Sigmoid colon (tissue), 7 donors: ENCODE measurements around the gene TJP3. TPM values are rescaled to one million over a fixed set of nuclear protein-coding genes. Genes with fewer than 3 reads are reported as not detected.

Experiments
- DNase-seq: peaks from one replicate; pipeline ENCODE4 v3.0.0-alpha.2; 2019
- H3K27ac ChIP-seq, 4 donors: fragments of 200-600 bp; sonication (generic); one replicate each; pipeline ENCODE4 v1.5.1; 2016 to 2019; ENCODE audit warnings: mild to moderate bottlenecking in 1 of 4
- H3K27me3 ChIP-seq, 3 donors: fragments of 200-600 bp; sonication (generic); one replicate each; pipeline ENCODE4 v1.5.1; 2019; ENCODE audit warnings: mild to moderate bottlenecking in 1 of 3
- H3K36me3 ChIP-seq, 4 donors: fragments of 200-600 bp; sonication (generic); one replicate each; pipeline ENCODE4 v1.5.1; 2016 to 2019
- H3K4me1 ChIP-seq, 4 donors: fragments of 200-600 bp; sonication (generic); one replicate each; pipeline ENCODE4 v1.5.1; 2017 to 2019
- H3K4me3 ChIP-seq, 4 donors: fragments of 200-600 bp; sonication (generic); one replicate each; pipeline ENCODE4 v1.5.1; 2017 to 2019; ENCODE audit warnings: mild to moderate bottlenecking in 2 of 4, moderate library complexity in 1 of 4
- H3K9me3 ChIP-seq, 4 donors: fragments of 200-600 bp in 3 of 4; sonication (generic) in 3 of 4; one replicate each; pipeline versions ENCODE4 v1.5.1 to v1.6.1; 2013 to 2019
- CTCF ChIP-seq, 4 experiments: fragments of 450-650 bp in 3 of 4; fragments of 200-600 bp in 1 of 4; IDR thresholded peaks; one replicate each; pipeline ENCODE4 v1.5.1; 2016 to 2019; ENCODE audit warnings: antibody characterized with exemption in 4 of 4, mild to moderate bottlenecking in 3 of 4, moderate library complexity in 2 of 4
- EP300 ChIP-seq, 4 donors: sonication (generic); formaldehyde crosslinking; IDR thresholded peaks; one replicate each; pipeline ENCODE4 v1.6.1; 2017; ENCODE audit warnings: antibody characterized with exemption in 4 of 4
- POLR2A ChIP-seq, 2 donors: fragments of 450-650 bp; IDR thresholded peaks; one replicate each; pipeline ENCODE4 v1.6.1; 2016; ENCODE audit warnings: antibody characterized with exemption in 2 of 2, mild to moderate bottlenecking in 2 of 2, moderate library complexity in 2 of 2
- POLR2AphosphoS5 ChIP-seq, 4 donors: sonication (generic); formaldehyde crosslinking; IDR thresholded peaks; one replicate each; pipeline ENCODE4 v1.6.1; 2017; ENCODE audit warnings: antibody characterized with exemption in 4 of 4
- whole genome bisulfite sequencing, 2 donors: extraction: QIAGEN DNeasy Blood & Tissue Kit; methylation state at CpG; one replicate each; pipeline ENCODE4 v1.1.7; 2013; 5-methylcytosine and 5-hydroxymethylcytosine counted together
- intact Hi-C: fragments of 100-400 bp; cut with DNase I; formaldehyde crosslinking; loops from one replicate; pipeline ENCODE4 v1.15.1; 2023
- polyA plus RNA-seq, 3 donors: library from polyadenylated mRNA; stranded (reverse); fragments of 200-250 nt; gene quantifications; one replicate each; pipeline ENCODE4 v1.2.3, GENCODE V29; 2013
- total RNA-seq, 4 donors: library from RNA; depleted of rRNA; stranded (reverse); fragments of >200 nt; gene quantifications; one replicate each; pipeline ENCODE4 v1.1.0, GENCODE V29; 2016
- donor health status: healthy with polysubstance abuse.
- donor health status: Bipolar disorder and iron deficiency.
- donor health status: healthy.

TJP3 gene
- total and polyA plus RNA-seq, 7 donors, result 0.33 to 245 (median 80.2) TPM; not detected in 1

- WGBS, 2 donors, result 4 to 8% methylated on average over 101 of the region's 101 CpGs
Measured at GRCh38 chr19:3785938-3786824, 78.0 kb downstream of the TJP3 start, which contains the start of gene MATK. MATK (minus strand) TSS chr19:3786381; CDS start chr19:3785135, 1,246 bp downstream.

GRCh38 chr19:3788996-3789778 lies 81.0 kb downstream of the TJP3 start:
- intact Hi-C loops, result no loop called here
- TF ChIP-seq POLR2A (IDR thresholded peaks at IDR 0.05) (no peak), EP300 (IDR thresholded peaks at IDR 0.05) (no peak), CTCF (IDR thresholded peaks at IDR 0.05) (no peak), POLR2AphosphoS5 (IDR thresholded peaks at IDR 0.05) (no peak)
- H3K9me3 ChIP-seq, result no peaks in the 10 kb centered on the region
- H3K4me3 ChIP-seq, result no peak overlapping the region
- 50 to 54% methylated on average over 15 to 16 of the region's 16 CpGs for WGBS, 2 donors
- no peaks in the 10 kb centered on the region for H3K36me3 ChIP-seq
- no peak for DNase-seq
- peaks cover 0 to 36% (median 26%) of the 10 kb centered on the region in 3 donors for H3K27me3 ChIP-seq
- peaks cover 0 to 13% (median 5%) of the 10 kb centered on the region in 4 donors for H3K4me1 ChIP-seq
- no peak overlapping the region for H3K27ac ChIP-seq

More at GRCh38 chr19:3785938-3786824, 78.0 kb downstream of the TJP3 start, which contains the start of gene MATK:
- H3K36me3 ChIP-seq, result no peaks in the 10 kb centered on the region
- H3K27ac ChIP-seq, result no peak within 1 kb of the TSS
- intact Hi-C loops, result no loop called here
- H3K27me3 ChIP-seq, result peaks cover 0 to 62% (median 49%) of the 10 kb centered on the region in 3 donors
- no peak for TF ChIP-seq EP300 (IDR thresholded peaks at IDR 0.05)
- no peak for TF ChIP-seq CTCF (IDR thresholded peaks at IDR 0.05)
- TF ChIP-seq POLR2A (IDR thresholded peaks at IDR 0.05), result no peak
- no peak for TF ChIP-seq POLR2AphosphoS5 (IDR thresholded peaks at IDR 0.05)
- peak within 1 kb of the TSS in 3 of 4 donors; percentile 14 to 17 (median 17) for H3K4me3 ChIP-seq
- H3K4me1 ChIP-seq, result peaks cover 0 to 13% (median 5%) of the 10 kb centered on the region in 4 donors
- H3K9me3 ChIP-seq, result peaks cover 12 to 15% (median 13%) of the 10 kb centered on the region in 4 donors
- no peak for DNase-seq

GRCh38 chr19:3790209-3790734 lies 82.1 kb downstream of the TJP3 start:
- 64 to 80% methylated on average over 6 of the region's 6 CpGs for WGBS, 2 donors
- no peak for TF ChIP-seq EP300 (IDR thresholded peaks at IDR 0.05)
- no peak for TF ChIP-seq CTCF (IDR thresholded peaks at IDR 0.05)
- no peak for TF ChIP-seq POLR2A (IDR thresholded peaks at IDR 0.05)
- no peak for TF ChIP-seq POLR2AphosphoS5 (IDR thresholded peaks at IDR 0.05)
- intact Hi-C loops, result no loop called here
- no peak overlapping the region for H3K27ac ChIP-seq
- peaks cover 0 to 9% (median 4%) of the 10 kb centered on the region in 4 donors for H3K4me1 ChIP-seq
- no peaks in the 10 kb centered on the region for H3K36me3 ChIP-seq
- H3K27me3 ChIP-seq, result peaks cover 0 to 25% (median 15%) of the 10 kb centered on the region in 3 donors
- DNase-seq, result no peak
- no peaks in the 10 kb centered on the region for H3K9me3 ChIP-seq
- H3K4me3 ChIP-seq, result no peak overlapping the region

- no peaks in the 10 kb centered on the region for H3K36me3 ChIP-seq
- TF ChIP-seq POLR2A (IDR thresholded peaks at IDR 0.05) (no peak), EP300 (IDR thresholded peaks at IDR 0.05) (no peak), POLR2AphosphoS5 (IDR thresholded peaks at IDR 0.05) (no peak), CTCF (IDR thresholded peaks at IDR 0.05) (no peak)
- peaks cover 0 to 2% (median under 1%) of the 10 kb centered on the region in 4 donors for H3K4me1 ChIP-seq
- 81 to 83% methylated on average over 7 of the region's 7 CpGs for WGBS, 2 donors
- no peak overlapping the region for H3K27ac ChIP-seq
- H3K9me3 ChIP-seq, result no peaks in the 10 kb centered on the region
- no peak overlapping the region for H3K4me3 ChIP-seq
- H3K27me3 ChIP-seq, result peaks cover 0 to 18% (median 8%) of the 10 kb centered on the region in 3 donors
- intact Hi-C loops, result no loop called here
- no peak for DNase-seq
Measured at GRCh38 chr19:3790941-3791340, 82.8 kb downstream of the TJP3 start.
